IMR-90 (cell line): ENCODE results near the gene ZXDC. TPM values are rescaled to one million over a fixed set of nuclear protein-coding genes. Genes with fewer than 3 reads are reported as not detected.

ENCODE experiments used
- ATAC-seq: fragments of 200-7000 bp; cut with Tn5 transposase; 2 replicates; pipeline ENCODE4 v1.9.1; 2020; ENCODE audit warnings: low read depth, mild to moderate bottlenecking, moderate library complexity
- BruUV-seq: library from RNA; stranded (reverse); fragments of 400-500 nt; replicated peaks from 2 replicates; lab custom pipeline; 2021; lab: Mats Ljungman, UMichigan
- CTCF ChIA-PET: fragments of 300-600 bp; formaldehyde crosslinking; extraction: SDS; loops from one replicate; lab custom pipeline; 2021; ENCODE audit warnings: antibody characterized with exemption; lab: Yijun Ruan, JAX
- POLR2A ChIA-PET: fragments of 300-600 bp; sonication (Branson Sonifier 250); formaldehyde crosslinking; loops from one replicate; lab custom pipeline; 2022; ENCODE audit warnings: antibody characterized with exemption; ENCODE audit not compliant: unreplicated experiment; lab: Charles Lee
- DNase-seq: peaks from one replicate; pipeline ENCODE4 v3.0.0; 2013
- H2AFZ ChIP-seq: replicated peaks from 2 replicates; pipeline ENCODE3; 2013; ENCODE audit warnings: low read length, mild to moderate bottlenecking; ENCODE audit not compliant: poor library complexity
- H2AK5ac ChIP-seq: 2 replicates; pipeline ENCODE4 v1.6.1; 2013; ENCODE audit warnings: low read depth, low read length, inconsistent platforms
- H2AK9ac ChIP-seq: replicated peaks from 2 replicates; pipeline ENCODE3; 2013; ENCODE audit warnings: mild to moderate bottlenecking, low read depth, low read length, moderate library complexity; ENCODE audit not compliant: poor library complexity
- H2BK120ac ChIP-seq: 2 replicates; pipeline ENCODE4 v1.6.1; 2013; ENCODE audit warnings: low read depth, low read length, inconsistent platforms
- H2BK15ac ChIP-seq: 3 replicates; pipeline ENCODE4 v1.6.1; 2013; ENCODE audit warnings: low read depth, low read length, inconsistent platforms
- H2BK20ac ChIP-seq: 2 replicates; pipeline ENCODE4 v1.6.1; 2013; ENCODE audit warnings: low read depth, mild to moderate bottlenecking, inconsistent platforms, low read length, moderate library complexity
- H2BK5ac ChIP-seq: 2 replicates; pipeline ENCODE4 v1.6.1; 2013; ENCODE audit warnings: mild to moderate bottlenecking, low read depth, low read length, inconsistent platforms; ENCODE audit not compliant: poor library complexity, severe bottlenecking
- H3K14ac ChIP-seq: replicated peaks from 2 replicates; pipeline ENCODE4 v1.6.1; 2013; ENCODE audit warnings: low read depth, low read length, inconsistent platforms
- H3K18ac ChIP-seq: 2 replicates; pipeline ENCODE4 v1.6.1; 2013; ENCODE audit warnings: low read depth, low read length, control low read depth
- H3K23ac ChIP-seq: 2 replicates; pipeline ENCODE4 v1.6.1; 2013; ENCODE audit warnings: low read depth, low read length, inconsistent platforms
- H3K27ac ChIP-seq: 2 replicates; pipeline ENCODE4 v1.5.1; 2013; ENCODE audit warnings: mild to moderate bottlenecking, control low read depth, low read length; ENCODE audit not compliant: insufficient read depth
- H3K27me3 ChIP-seq: 2 replicates; pipeline ENCODE4 v1.6.1; 2013; ENCODE audit warnings: low read length; ENCODE audit not compliant: control insufficient read depth, insufficient read depth
- H3K36me3 ChIP-seq: 2 replicates; pipeline ENCODE4 v1.6.1; 2013; ENCODE audit warnings: low read length, mixed read lengths; ENCODE audit not compliant: control insufficient read depth, insufficient read depth
- H3K4ac ChIP-seq: 2 replicates; pipeline ENCODE4 v1.6.1; 2013; ENCODE audit warnings: low read depth, low read length, inconsistent platforms
- H3K4me1 ChIP-seq: 2 replicates; pipeline ENCODE4 v1.6.1; 2013; ENCODE audit warnings: low read length, mixed read lengths; ENCODE audit not compliant: control insufficient read depth, insufficient read depth
- H3K4me2 ChIP-seq: 2 replicates; pipeline ENCODE4 v1.6.1; 2013; ENCODE audit warnings: low read depth, mild to moderate bottlenecking, control low read depth, low read length, moderate library complexity
- H3K4me3 ChIP-seq: 2 replicates; pipeline ENCODE4 v1.5.1; 2013; ENCODE audit warnings: low read depth, mild to moderate bottlenecking, control low read depth, low read length, moderate library complexity; ENCODE audit not compliant: insufficient read depth
- H3K56ac ChIP-seq: 2 replicates; pipeline ENCODE4 v1.6.1; 2013; ENCODE audit warnings: low read length, inconsistent platforms; ENCODE audit not compliant: insufficient read depth; ENCODE audit errors: extremely low read depth
- H3K79me1 ChIP-seq, 2 experiments: 2 replicates each; pipeline ENCODE4 v1.6.1; 2013; ENCODE audit warnings: low read length in 2 of 2, inconsistent platforms in 1 of 2, low read depth in 1 of 2
- H3K9ac ChIP-seq: 2 replicates; pipeline ENCODE4 v1.6.1; 2013; ENCODE audit warnings: low read depth, low read length, control low read depth
- H3K9me1 ChIP-seq: 2 replicates; pipeline ENCODE4 v1.6.1; 2013; ENCODE audit warnings: low read length, inconsistent platforms; ENCODE audit not compliant: insufficient read depth
- H3K9me3 ChIP-seq: 2 replicates; pipeline ENCODE4 v1.6.1; 2013; ENCODE audit warnings: low read length; ENCODE audit not compliant: control insufficient read depth, insufficient read depth
- H4K20me1 ChIP-seq: 2 replicates; pipeline ENCODE4 v1.6.1; 2013; ENCODE audit warnings: low read length, inconsistent platforms; ENCODE audit not compliant: insufficient read depth
- H4K5ac ChIP-seq: 2 replicates; pipeline ENCODE4 v1.6.1; 2013; ENCODE audit warnings: mild to moderate bottlenecking, low read depth, low read length, control low read depth
- H4K8ac ChIP-seq, 2 experiments: 2 replicates each; pipeline ENCODE4 v1.6.1; 2013; ENCODE audit warnings: low read depth in 2 of 2, low read length in 2 of 2, control low read depth in 1 of 2, inconsistent platforms in 1 of 2
- H4K91ac ChIP-seq: 2 replicates; pipeline ENCODE4 v1.6.1; 2013; ENCODE audit warnings: low read depth, low read length, inconsistent platforms; ENCODE audit not compliant: insufficient read depth
- BHLHE40 ChIP-seq: fragments of 150-350 bp; IDR thresholded peaks from 2 replicates; pipeline ENCODE4 v1.6.1; 2016; ENCODE audit warnings: mild to moderate bottlenecking, low read depth, low read length
- CEBPB ChIP-seq: IDR thresholded peaks from 2 replicates; pipeline ENCODE4 v1.6.1; 2012; ENCODE audit warnings: low read depth, low read length, improper control_type of control experiment
- CHD1 ChIP-seq: IDR thresholded peaks from 2 replicates; pipeline ENCODE4 v1.6.1; 2012; ENCODE audit warnings: low read depth, low read length, improper control_type of control experiment
- FOS ChIP-seq: fragments of 150-350 bp; IDR thresholded peaks from 2 replicates; pipeline ENCODE4 v1.6.1; 2016; ENCODE audit warnings: low read depth, low read length
- MAFK ChIP-seq: IDR thresholded peaks from 2 replicates; pipeline ENCODE4 v1.6.1; 2012; ENCODE audit warnings: low read depth, low read length, improper control_type of control experiment
- MAZ ChIP-seq: IDR thresholded peaks from 2 replicates; pipeline ENCODE4 v1.6.1; 2012; ENCODE audit warnings: low read depth, mild to moderate bottlenecking, low read length, improper control_type of control experiment, moderate library complexity, borderline replicate concordance
- MXI1 ChIP-seq: IDR thresholded peaks from 2 replicates; pipeline ENCODE4 v1.6.1; 2012; ENCODE audit warnings: low read depth, mild to moderate bottlenecking, low read length, moderate library complexity, borderline replicate concordance
- NFE2L2 ChIP-seq: fragments of 150-350 bp; IDR thresholded peaks from 2 replicates; pipeline ENCODE4 v1.6.1; 2016; ENCODE audit warnings: low read depth, mild to moderate bottlenecking, low read length
- POLR2A ChIP-seq: IDR thresholded peaks from 2 replicates; pipeline ENCODE4 v1.6.1; 2012; ENCODE audit warnings: mild to moderate bottlenecking, low read depth, low read length
- RAD21 ChIP-seq: IDR thresholded peaks from 2 replicates; pipeline ENCODE4 v1.6.1; 2012; ENCODE audit warnings: low read length, improper control_type of control experiment
- RCOR1 ChIP-seq: IDR thresholded peaks from 2 replicates; pipeline ENCODE4 v1.6.1; 2012; ENCODE audit warnings: mild to moderate bottlenecking, low read length, improper control_type of control experiment; ENCODE audit not compliant: insufficient replicate concordance
- RFX5 ChIP-seq: IDR thresholded peaks from 2 replicates; pipeline ENCODE4 v1.8.0; 2012; ENCODE audit warnings: low read depth, mild to moderate bottlenecking, low read length, moderate library complexity
- SMC3 ChIP-seq: fragments of 150-350 bp; IDR thresholded peaks from 2 replicates; pipeline ENCODE4 v1.6.1; 2016; ENCODE audit warnings: low read depth, mild to moderate bottlenecking, antibody characterized with exemption, low read length, moderate library complexity
- WGBS, 2 experiments: methylation state at CpG; one replicate each; pipeline versions ENCODE4 v1.1.5 to v1.1.7; 2013; ENCODE audit warnings: missing lambda C conversion rate in 2 of 2; ENCODE audit not compliant: insufficient read length in 1 of 2; ENCODE audit errors: extremely low coverage in 2 of 2; 5-methylcytosine and 5-hydroxymethylcytosine counted together
- dilution Hi-C: fragments of 300-500 bp; cut with HindIII; formaldehyde crosslinking; loops from one replicate; pipeline ENCODE4 v1.14.3; 2018; ENCODE audit warnings: low sequenced_read_pairs; ENCODE audit not compliant: unreplicated experiment
- in situ Hi-C: fragments of 300-500 bp; cut with MboI; formaldehyde crosslinking; loops from 3 replicates; pipeline ENCODE4 v1.14.3; 2019; ENCODE audit warnings: low sequenced_read_pairs, inconsistent platforms, mixed read lengths
- intact Hi-C: fragments of 100-400 bp; cut with micrococcal nuclease; formaldehyde crosslinking; loops from 2 replicates; pipeline ENCODE4 v1.10.0; 2022
- polyA plus RNA-seq, 3 experiments: library from polyadenylated mRNA; depleted of rRNA; stranded (reverse); fragments of >200 nt; gene quantifications; 2 replicates each; pipeline ENCODE4 v1.2.3, GENCODE V29; 2012; ENCODE audit warnings: low replicate concordance in 1 of 3
- total RNA-seq: library from RNA; depleted of rRNA; stranded (reverse); fragments of >200 nt; gene quantifications from 2 replicates; pipeline ENCODE4 v1.2.3, GENCODE V29; 2012
- TF ChIP-seq, protein P1 (sequence below): fragments of 150-350 bp; IDR thresholded peaks from 2 replicates; pipeline ENCODE4 v1.6.1; 2016; ENCODE audit warnings: low read depth, mild to moderate bottlenecking, low read length, moderate library complexity, borderline replicate concordance
- TF ChIP-seq, protein P2 (sequence below): conservative IDR thresholded peaks from 2 replicates; pipeline ENCODE4 v1.5.1; 2012; ENCODE audit warnings: mild to moderate bottlenecking, low read depth, low read length, improper control_type of control experiment
- TF ChIP-seq, protein P3 (sequence below): fragments of 150-350 bp; IDR thresholded peaks from 2 replicates; pipeline ENCODE4 v1.6.1; 2017; ENCODE audit warnings: mild to moderate bottlenecking, antibody characterized with exemption, low read length, low read depth

ZXDC gene
- total and polyA plus RNA-seq, 2 of the 4 experiments (the other 2 are of a cell fraction): 11.5 to 14.3 TPM

DNA sequence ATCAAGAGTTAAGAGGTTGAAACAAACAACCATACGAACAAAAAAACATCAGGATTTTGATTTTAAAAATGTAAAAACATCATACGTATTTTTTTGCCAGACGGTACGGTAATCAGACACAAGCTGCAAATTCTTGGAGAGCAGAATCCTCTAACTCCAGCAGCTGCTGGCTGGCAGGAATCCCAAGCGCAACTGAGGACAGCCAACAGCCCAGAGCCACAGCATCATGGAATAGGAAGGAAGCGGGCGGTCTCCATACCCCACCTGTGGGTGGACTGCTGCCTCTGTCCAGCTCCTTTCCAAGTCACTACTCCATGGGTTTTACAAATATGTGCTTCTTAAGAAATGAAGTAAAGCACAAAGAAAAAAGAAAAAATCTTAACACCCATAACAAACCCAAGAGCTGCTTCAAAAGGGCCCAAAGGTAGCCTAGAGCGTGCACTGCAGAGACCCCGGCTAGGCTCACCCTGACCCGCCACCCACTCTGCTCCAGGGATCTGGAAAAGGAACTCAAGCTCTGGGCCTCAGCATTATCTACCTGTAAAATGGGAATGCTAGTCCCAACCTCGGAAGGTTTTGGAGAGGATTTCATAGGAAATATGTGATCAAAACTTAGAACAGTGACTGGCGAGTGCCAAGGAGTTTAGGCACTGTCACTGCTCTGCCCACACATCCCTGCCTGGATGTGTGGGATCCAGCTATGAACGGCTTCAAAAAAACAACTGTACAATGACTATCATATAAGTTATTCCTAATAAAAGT, 33.4 kb downstream of the ZXDC start:
- H3K56ac ChIP-seq: no peak overlapping the region
- H3K27me3 ChIP-seq: no peaks in the 10 kb centered on the region
- dilution Hi-C loops (no loop called here), intact Hi-C loops (no loop called here), in situ Hi-C loops (no loop called here)
- peaks cover 0 to 5% of the 10 kb centered on the region in 2 experiments; a peak in 3 of 4 replicates for H3K79me1 ChIP-seq
- DNase-seq: peak; percentile 15
- BruUV-seq: no TSS peak
- H3K18ac ChIP-seq: no peak overlapping the region
- H2BK20ac ChIP-seq: no peak overlapping the region
- no peak overlapping the region for H4K5ac ChIP-seq
- no peak overlapping the region for H4K8ac ChIP-seq
- H3K27ac ChIP-seq: no peak overlapping the region
- no peaks in the 10 kb centered on the region for H3K36me3 ChIP-seq
- no peak overlapping the region for H3K14ac ChIP-seq
- H2AFZ ChIP-seq: no peak overlapping the region
- no peak overlapping the region for H2BK15ac ChIP-seq
- H3K4me3 ChIP-seq: no peak overlapping the region
- H3K9ac ChIP-seq: no peak overlapping the region
- H2AK9ac ChIP-seq: no peak overlapping the region
- peaks cover 5% of the 10 kb centered on the region; the same call in 1 of the 2 replicates for H4K20me1 ChIP-seq
- H3K4me1 ChIP-seq: peaks cover 7% of the 10 kb centered on the region
- H3K23ac ChIP-seq: no peak overlapping the region
- H3K4ac ChIP-seq: no peak overlapping the region
- no peak overlapping the region for H3K4me2 ChIP-seq
- H3K9me3 ChIP-seq: no peaks in the 10 kb centered on the region
- H2BK120ac ChIP-seq: no peak overlapping the region
- POLR2A ChIA-PET: no interaction called here
- no peak overlapping the region for H2AK5ac ChIP-seq
- no peak for ATAC-seq
- no CpG with 5 or more reads among the region's 13 CpGs for WGBS, 2 experiments
- CTCF ChIA-PET: no interaction called here
- H3K9me1 ChIP-seq: peaks cover 13% of the 10 kb centered on the region; the same call in 1 of the 2 replicates
- H2BK5ac ChIP-seq: no peak overlapping the region
- TF ChIP-seq MAZ: no peak
- TF ChIP-seq NFE2L2: no peak
- no peak for TF ChIP-seq RAD21
- TF ChIP-seq SMC3: no peak
- TF ChIP-seq, protein P1, sequence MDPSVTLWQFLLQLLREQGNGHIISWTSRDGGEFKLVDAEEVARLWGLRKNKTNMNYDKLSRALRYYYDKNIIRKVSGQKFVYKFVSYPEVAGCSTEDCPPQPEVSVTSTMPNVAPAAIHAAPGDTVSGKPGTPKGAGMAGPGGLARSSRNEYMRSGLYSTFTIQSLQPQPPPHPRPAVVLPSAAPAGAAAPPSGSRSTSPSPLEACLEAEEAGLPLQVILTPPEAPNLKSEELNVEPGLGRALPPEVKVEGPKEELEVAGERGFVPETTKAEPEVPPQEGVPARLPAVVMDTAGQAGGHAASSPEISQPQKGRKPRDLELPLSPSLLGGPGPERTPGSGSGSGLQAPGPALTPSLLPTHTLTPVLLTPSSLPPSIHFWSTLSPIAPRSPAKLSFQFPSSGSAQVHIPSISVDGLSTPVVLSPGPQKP: no peak
- TF ChIP-seq, protein P2, sequence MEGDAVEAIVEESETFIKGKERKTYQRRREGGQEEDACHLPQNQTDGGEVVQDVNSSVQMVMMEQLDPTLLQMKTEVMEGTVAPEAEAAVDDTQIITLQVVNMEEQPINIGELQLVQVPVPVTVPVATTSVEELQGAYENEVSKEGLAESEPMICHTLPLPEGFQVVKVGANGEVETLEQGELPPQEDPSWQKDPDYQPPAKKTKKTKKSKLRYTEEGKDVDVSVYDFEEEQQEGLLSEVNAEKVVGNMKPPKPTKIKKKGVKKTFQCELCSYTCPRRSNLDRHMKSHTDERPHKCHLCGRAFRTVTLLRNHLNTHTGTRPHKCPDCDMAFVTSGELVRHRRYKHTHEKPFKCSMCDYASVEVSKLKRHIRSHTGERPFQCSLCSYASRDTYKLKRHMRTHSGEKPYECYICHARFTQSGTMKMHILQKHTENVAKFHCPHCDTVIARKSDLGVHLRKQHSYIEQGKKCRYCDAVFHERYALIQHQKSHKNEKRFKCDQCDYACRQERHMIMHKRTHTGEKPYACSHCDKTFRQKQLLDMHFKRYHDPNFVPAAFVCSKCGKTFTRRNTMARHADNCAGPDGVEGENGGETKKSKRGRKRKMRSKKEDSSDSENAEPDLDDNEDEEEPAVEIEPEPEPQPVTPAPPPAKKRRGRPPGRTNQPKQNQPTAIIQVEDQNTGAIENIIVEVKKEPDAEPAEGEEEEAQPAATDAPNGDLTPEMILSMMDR: no peak
- no peak for TF ChIP-seq CEBPB
- TF ChIP-seq MAFK: no peak
- TF ChIP-seq BHLHE40: no peak
- TF ChIP-seq CHD1: no peak
- TF ChIP-seq, protein P3, sequence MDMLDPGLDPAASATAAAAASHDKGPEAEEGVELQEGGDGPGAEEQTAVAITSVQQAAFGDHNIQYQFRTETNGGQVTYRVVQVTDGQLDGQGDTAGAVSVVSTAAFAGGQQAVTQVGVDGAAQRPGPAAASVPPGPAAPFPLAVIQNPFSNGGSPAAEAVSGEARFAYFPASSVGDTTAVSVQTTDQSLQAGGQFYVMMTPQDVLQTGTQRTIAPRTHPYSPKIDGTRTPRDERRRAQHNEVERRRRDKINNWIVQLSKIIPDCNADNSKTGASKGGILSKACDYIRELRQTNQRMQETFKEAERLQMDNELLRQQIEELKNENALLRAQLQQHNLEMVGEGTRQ: no peak
- TF ChIP-seq POLR2A: no peak
- TF ChIP-seq MXI1: no peak
- no peak for TF ChIP-seq RFX5
- no peak for TF ChIP-seq FOS
- TF ChIP-seq RCOR1: no peak
- no peak overlapping the region for H4K91ac ChIP-seq
